ENCODE results near the gene TLCD3A.
"Not testable (repeated sequence)": the region's sequence is repeated elsewhere in the genome, so short reads cannot be mapped to it uniquely, and the experiment has no call there.

The TLCD3A gene

GRCh38 chr17:789160-789840 is 56.9 kb downstream of the TLCD3A start:
- no peak for TF ChIP-seq FOXK2 (IDR thresholded peaks at IDR 0.05)
- TF ChIP-seq ELF4 (IDR thresholded peaks at IDR 0.05) = no peak
- TF ChIP-seq TARDBP (IDR thresholded peaks at IDR 0.05) = no peak
- no peak for TF ChIP-seq BHLHE40 (IDR thresholded peaks at IDR 0.05; ENCODE audit: borderline replicate concordance)
- no peak for TF ChIP-seq NFRKB (IDR thresholded peaks at IDR 0.05)
- TF ChIP-seq HDGF (IDR thresholded peaks at IDR 0.05; ENCODE audit: borderline replicate concordance) = no peak
- TF ChIP-seq PKNOX1 (IDR thresholded peaks at IDR 0.05) = no peak
- no peak for TF ChIP-seq ARNT (IDR thresholded peaks at IDR 0.05)
- TF ChIP-seq SP1 (IDR thresholded peaks at IDR 0.05) = no peak
- TF ChIP-seq L3MBTL2 (conservative IDR thresholded peaks at IDR 0.05) = no peak
- no peak for TF ChIP-seq ZNF384 (IDR thresholded peaks at IDR 0.05)
- TF ChIP-seq FOXM1 (IDR thresholded peaks at IDR 0.05; ENCODE audit: borderline replicate concordance) = no peak
- TF ChIP-seq CTBP1 (IDR thresholded peaks at IDR 0.05; ENCODE audit: borderline replicate concordance) = no peak
- TF ChIP-seq SUZ12 (IDR thresholded peaks at IDR 0.05) = no peak
- no peak for TF ChIP-seq LEF1 (IDR thresholded peaks at IDR 0.05; ENCODE audit: borderline replicate concordance)
- TF ChIP-seq FOXA1 (IDR thresholded peaks at IDR 0.05) = no peak
- CTCF ChIA-PET = no interaction called here
- no peak for DNase-seq (ENCODE audit: extremely low spot score)
- POLR2A ChIA-PET = no interaction called here

GRCh38 chr17:789931-790873 is 57.8 kb downstream of the TLCD3A start:
- DNase-seq (ENCODE audit: extremely low spot score); CTCF ChIA-PET: not testable (repeated sequence)
- POLR2A ChIA-PET = interaction anchor here (0.7 kb wide), 1 partner anchor 236 kb away, joined by 3 read pairs; no protein-coding TSS in a partner anchor

GRCh38 chr17:790874-791247 is 58.5 kb downstream of the TLCD3A start:
- DNase-seq (ENCODE audit: extremely low spot score); CTCF ChIA-PET: not testable (repeated sequence)
- POLR2A ChIA-PET = interaction anchor here (0.7 to 1.7 kb wide), 2 partner anchors 9 to 236 kb away, joined by 3 to 8 read pairs; partner anchors contain the start of genes GLOD4 and MRM3

GRCh38 chr17:791829-792228 is 59.4 kb downstream of the TLCD3A start:
- TF ChIP-seq NFRKB (IDR thresholded peaks at IDR 0.05) (no peak), FOXK2 (IDR thresholded peaks at IDR 0.05) (no peak), PKNOX1 (IDR thresholded peaks at IDR 0.05) (no peak), TARDBP (IDR thresholded peaks at IDR 0.05) (no peak), ELF4 (IDR thresholded peaks at IDR 0.05) (no peak), BHLHE40 (IDR thresholded peaks at IDR 0.05; ENCODE audit: borderline replicate concordance) (no peak), L3MBTL2 (conservative IDR thresholded peaks at IDR 0.05) (no peak), FOXA1 (IDR thresholded peaks at IDR 0.05) (no peak), SUZ12 (IDR thresholded peaks at IDR 0.05) (no peak), CTBP1 (IDR thresholded peaks at IDR 0.05; ENCODE audit: borderline replicate concordance) (no peak), FOXM1 (IDR thresholded peaks at IDR 0.05; ENCODE audit: borderline replicate concordance) (no peak), ARNT (IDR thresholded peaks at IDR 0.05) (no peak), SP1 (IDR thresholded peaks at IDR 0.05) (no peak), LEF1 (IDR thresholded peaks at IDR 0.05; ENCODE audit: borderline replicate concordance) (no peak), ZNF384 (IDR thresholded peaks at IDR 0.05) (no peak), HDGF (IDR thresholded peaks at IDR 0.05; ENCODE audit: borderline replicate concordance) (no peak)
- ChIA-PET POLR2A (interaction anchor here (1.4 to 1.7 kb wide), 2 partner anchors 10 to 205 kb away, joined by 4 to 8 read pairs; partner anchors contain the start of genes GLOD4, MRM3 and TIMM22), CTCF (interaction anchor here (0.6 kb wide), 1 partner anchor 189 kb away, joined by 3 read pairs; no protein-coding TSS in a partner anchor)
- no peak for DNase-seq (ENCODE audit: extremely low spot score)

- CTCF ChIA-PET = interaction anchor here (0.6 kb wide), 1 partner anchor 189 kb away, joined by 3 read pairs; no protein-coding TSS in a partner anchor
- DNase-seq (ENCODE audit: extremely low spot score) = no peak
- TF ChIP-seq ELF4 (IDR thresholded peaks at IDR 0.05) (no peak), HDGF (IDR thresholded peaks at IDR 0.05; ENCODE audit: borderline replicate concordance) (no peak), SP1 (IDR thresholded peaks at IDR 0.05) (no peak), FOXK2 (IDR thresholded peaks at IDR 0.05) (no peak), SUZ12 (IDR thresholded peaks at IDR 0.05) (no peak), NFRKB (IDR thresholded peaks at IDR 0.05) (no peak), ARNT (IDR thresholded peaks at IDR 0.05) (no peak), L3MBTL2 (conservative IDR thresholded peaks at IDR 0.05) (no peak), FOXA1 (IDR thresholded peaks at IDR 0.05) (no peak), LEF1 (IDR thresholded peaks at IDR 0.05; ENCODE audit: borderline replicate concordance) (no peak), ZNF384 (IDR thresholded peaks at IDR 0.05) (no peak), TARDBP (IDR thresholded peaks at IDR 0.05) (no peak), CTBP1 (IDR thresholded peaks at IDR 0.05; ENCODE audit: borderline replicate concordance) (no peak), BHLHE40 (IDR thresholded peaks at IDR 0.05; ENCODE audit: borderline replicate concordance) (no peak), FOXM1 (IDR thresholded peaks at IDR 0.05; ENCODE audit: borderline replicate concordance) (no peak), PKNOX1 (IDR thresholded peaks at IDR 0.05) (no peak)
- POLR2A ChIA-PET = interaction anchor here (1.4 to 1.7 kb wide), 2 partner anchors 11 to 205 kb away, joined by 4 to 8 read pairs; partner anchors contain the start of genes GLOD4, MRM3 and TIMM22
These were observed 59.9 kb downstream of the TLCD3A start for GRCh38 chr17:792277-792676.

Measured in HEK293T (cell line).